Skeletal muscle tissue (tissue), 4 donors: Measurements from ENCODE around the gene FAM229B. TPM values are rescaled to one million over a fixed set of nuclear protein-coding genes. Genes with fewer than 3 reads are reported as not detected.

Source experiments
- H3K27ac ChIP-seq: one replicate; pipeline ENCODE4 v1.7.0; 2013; ENCODE audit warnings: mild to moderate bottlenecking, low read depth, low read length, inconsistent platforms
- H3K27me3 ChIP-seq, 3 donors: one replicate each; pipeline ENCODE4 v1.7.0; 2013; ENCODE audit warnings: low read length in 3 of 3; ENCODE audit not compliant: control insufficient read depth in 3 of 3, insufficient read depth in 3 of 3
- H3K36me3 ChIP-seq, 3 donors: one replicate each; pipeline ENCODE4 v1.7.0; 2013; ENCODE audit warnings: low read length in 3 of 3; ENCODE audit not compliant: control insufficient read depth in 3 of 3, insufficient read depth in 3 of 3
- H3K4me1 ChIP-seq, 3 donors: one replicate each; pipeline ENCODE4 v1.7.0; 2013; ENCODE audit warnings: low read length in 3 of 3, mild to moderate bottlenecking in 3 of 3; ENCODE audit not compliant: control insufficient read depth in 3 of 3, insufficient read depth in 3 of 3
- H3K4me3 ChIP-seq, 3 donors: one replicate each; pipeline ENCODE4 v1.7.0; 2013; ENCODE audit warnings: low read length in 3 of 3
- H3K9ac ChIP-seq, 3 donors: one replicate each; pipeline ENCODE4 v1.7.0; 2013; ENCODE audit warnings: low read length in 3 of 3, mild to moderate bottlenecking in 3 of 3, moderate library complexity in 2 of 3, low read depth in 1 of 3
- H3K9me3 ChIP-seq, 3 donors: one replicate each; pipeline ENCODE4 v1.7.0; 2013; ENCODE audit warnings: low read length in 3 of 3; ENCODE audit not compliant: control insufficient read depth in 3 of 3
- total RNA-seq: library from RNA; depleted of rRNA; stranded (reverse); fragments of >200 nt; gene quantifications from one replicate; pipeline ENCODE4 v1.2.3, GENCODE V29; 2014
- donor health status: Osteomylitis.

The FAM229B gene
- total RNA-seq, 1 donor from 2014 or later, result 6.3 TPM

DNA sequence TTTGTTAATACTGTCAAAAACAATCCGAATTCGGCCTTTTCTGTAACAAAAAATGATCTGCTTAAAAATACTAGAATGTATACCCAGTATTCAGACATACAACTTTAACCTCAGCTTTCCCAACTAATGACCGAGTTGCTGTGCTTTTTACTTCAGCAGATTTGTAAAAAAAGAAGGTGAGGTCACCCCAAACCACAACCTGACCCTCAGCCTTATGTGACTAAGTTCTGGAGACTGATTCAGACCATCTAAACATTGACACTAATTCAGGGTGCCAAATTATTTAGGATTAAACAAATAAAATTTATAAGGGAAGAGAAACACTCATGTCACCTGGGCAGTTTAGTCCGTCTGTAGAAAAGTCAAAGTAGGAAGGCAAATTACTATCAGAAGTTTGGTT is 25.8 kb upstream of the FAM229B start:
- Histone ChIP-seq H3K36me3 (no peaks in the 10 kb centered on the region), H3K4me3 (no peak overlapping the region), H3K27ac (no peak overlapping the region), H3K4me1 (no peaks in the 10 kb centered on the region), H3K9me3 (no peaks in the 10 kb centered on the region), H3K9ac (no peak overlapping the region), H3K27me3 (no peaks in the 10 kb centered on the region)

DNA sequence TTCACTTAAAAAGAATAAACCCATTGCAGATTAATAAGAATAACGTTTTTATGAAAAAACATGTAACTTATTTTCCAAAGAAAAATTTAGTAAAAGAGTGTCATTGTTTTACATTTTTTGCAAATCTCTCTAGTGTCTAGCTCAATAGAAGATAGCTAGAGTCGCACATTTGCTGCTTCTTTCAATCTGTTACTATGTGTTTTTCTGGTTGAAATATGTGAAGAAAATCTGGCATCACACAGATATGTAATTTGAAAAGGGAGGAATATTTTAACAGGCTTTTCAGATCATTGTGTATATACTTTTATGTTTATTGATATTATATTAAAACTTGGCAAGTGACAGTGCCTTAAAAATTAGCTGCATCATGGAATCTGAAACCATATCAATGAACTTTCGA is 24.4 kb upstream of the FAM229B start:
- Histone ChIP-seq H3K4me3 (no peak overlapping the region), H3K27ac (no peak overlapping the region), H3K4me1 (no peaks in the 10 kb centered on the region), H3K9me3 (no peaks in the 10 kb centered on the region), H3K9ac (no peak overlapping the region), H3K27me3 (no peaks in the 10 kb centered on the region), H3K36me3 (no peaks in the 10 kb centered on the region)

DNA sequence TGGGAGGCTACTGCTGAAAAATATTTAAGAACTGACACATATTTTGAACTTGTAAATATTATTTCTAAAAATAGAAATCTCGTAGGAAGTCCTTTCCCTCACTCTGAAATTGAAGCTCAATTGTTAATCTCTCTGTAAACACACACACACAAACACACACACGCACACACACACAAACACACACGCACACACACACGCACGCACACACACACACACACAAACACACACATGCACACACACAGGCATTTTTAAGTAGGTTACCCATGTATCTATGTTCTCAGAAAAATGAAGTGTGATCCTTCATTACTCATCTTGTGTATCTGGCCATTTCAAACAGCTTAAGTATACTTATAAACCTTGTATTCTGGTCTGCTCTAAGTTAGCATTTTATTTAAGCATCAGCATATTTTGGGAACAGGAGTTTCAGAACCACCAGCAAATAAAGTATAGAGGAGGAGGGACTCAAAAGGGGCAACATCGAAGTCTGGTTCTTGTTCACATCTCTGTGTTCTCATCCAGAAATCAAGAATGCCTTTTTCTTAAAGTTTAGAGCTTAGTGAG is 21.9 kb upstream of the FAM229B start:
- Histone ChIP-seq H3K4me3 (no peak overlapping the region), H3K27me3 (no peaks in the 10 kb centered on the region), H3K4me1 (no peaks in the 10 kb centered on the region), H3K27ac (no peak overlapping the region), H3K9ac (no peak overlapping the region), H3K9me3 (no peaks in the 10 kb centered on the region), H3K36me3 (peaks cover 0 to 2% (median 0%) of the 10 kb centered on the region in 3 donors)

DNA sequence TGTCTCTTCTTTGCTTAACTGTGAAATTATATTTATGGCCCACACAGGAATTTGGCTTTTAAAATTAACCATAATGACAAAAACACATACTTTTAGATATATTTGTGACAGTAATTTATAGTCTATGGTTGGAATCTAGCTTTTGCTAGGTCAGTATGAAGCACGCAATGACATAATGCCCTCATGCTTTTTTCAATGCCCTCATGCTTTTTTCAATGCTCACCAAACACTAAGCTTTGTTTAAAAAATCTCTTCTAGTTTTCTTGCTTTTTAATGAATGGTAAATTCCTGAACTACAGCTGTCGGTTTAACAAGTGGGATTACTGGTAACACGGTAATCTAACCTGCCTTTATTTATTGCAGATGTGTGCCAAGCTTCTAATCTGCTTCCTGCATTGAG is 20.8 kb upstream of the FAM229B start:
- H3K9me3 ChIP-seq, result no peaks in the 10 kb centered on the region
- no peak overlapping the region for H3K9ac ChIP-seq
- no peak overlapping the region for H3K4me3 ChIP-seq
- H3K27me3 ChIP-seq, result no peaks in the 10 kb centered on the region
- peaks cover 0 to 7% (median 3%) of the 10 kb centered on the region in 3 donors for H3K36me3 ChIP-seq
- H3K27ac ChIP-seq, result no peak overlapping the region
- H3K4me1 ChIP-seq, result no peaks in the 10 kb centered on the region

DNA sequence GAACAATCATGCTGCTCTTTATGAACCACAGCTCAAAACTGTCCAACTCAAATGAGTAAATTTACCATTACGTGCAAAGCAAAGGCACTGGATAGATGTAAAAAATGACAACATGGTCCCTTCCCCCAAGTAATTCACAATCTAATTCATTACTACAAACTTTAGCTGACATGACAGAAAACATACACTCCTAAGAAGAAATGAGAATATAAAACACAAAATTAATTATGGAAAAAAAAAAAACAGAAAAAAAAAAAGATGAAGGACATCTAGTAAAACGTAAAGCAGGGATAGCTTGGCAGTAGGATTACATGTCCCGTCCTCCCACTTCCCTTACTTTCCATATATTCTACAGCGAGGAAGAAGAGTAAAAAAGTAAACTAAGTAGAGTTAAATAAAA is 5.8 kb upstream of the FAM229B start:
- H3K27ac ChIP-seq, result no peak overlapping the region
- no peak overlapping the region for H3K9ac ChIP-seq
- no peak overlapping the region for H3K4me3 ChIP-seq
- no peaks in the 10 kb centered on the region for H3K9me3 ChIP-seq
- peaks cover 8 to 35% (median 25%) of the 10 kb centered on the region in 3 donors for H3K36me3 ChIP-seq
- H3K4me1 ChIP-seq, result peaks cover 0 to 6% (median 4%) of the 10 kb centered on the region in 3 donors
- no peaks in the 10 kb centered on the region for H3K27me3 ChIP-seq

DNA sequence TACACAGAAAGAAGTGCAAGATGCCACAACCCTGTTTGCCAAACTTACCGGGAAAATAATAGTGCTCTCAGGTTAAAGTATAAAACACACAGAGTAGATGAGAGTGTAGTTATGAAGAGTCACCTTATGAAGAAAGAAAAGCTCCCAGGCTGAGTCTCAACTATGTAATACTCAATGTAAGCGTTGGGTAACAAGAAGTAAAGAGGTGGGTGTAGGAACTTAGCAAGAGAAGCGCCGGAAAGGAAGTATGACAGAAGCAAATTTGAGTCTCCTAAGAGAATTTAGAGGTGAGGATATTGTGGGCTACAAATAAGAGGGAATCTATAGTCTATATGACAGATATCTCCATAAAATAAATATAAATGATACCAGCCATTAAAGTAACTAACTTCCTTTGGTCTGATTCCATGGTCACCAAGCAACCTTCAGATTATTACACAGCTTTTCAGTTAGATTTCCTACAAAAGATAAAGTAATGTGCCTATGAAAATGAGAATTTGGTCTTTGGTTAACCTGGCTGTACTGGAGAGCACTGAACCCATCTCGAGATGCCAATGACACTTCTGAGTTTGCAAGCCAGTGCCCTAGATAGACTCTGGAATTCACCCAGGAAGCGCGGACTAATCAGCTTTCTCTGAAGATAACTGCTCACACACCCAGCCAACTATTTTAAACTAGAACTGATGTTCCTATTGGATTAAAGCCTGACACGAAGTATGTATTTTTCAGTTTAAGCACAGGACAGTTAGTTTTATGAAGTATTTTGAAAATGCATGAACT is 1.9 kb upstream of the FAM229B start:
- Histone ChIP-seq H3K27ac (no peak overlapping the region), H3K9ac (no peak overlapping the region), H3K4me1 (peaks cover 0 to 15% (median 7%) of the 10 kb centered on the region in 3 donors), H3K4me3 (no peak overlapping the region), H3K9me3 (no peaks in the 10 kb centered on the region), H3K36me3 (peaks cover 5 to 19% (median 10%) of the 10 kb centered on the region in 3 donors), H3K27me3 (no peaks in the 10 kb centered on the region)

DNA sequence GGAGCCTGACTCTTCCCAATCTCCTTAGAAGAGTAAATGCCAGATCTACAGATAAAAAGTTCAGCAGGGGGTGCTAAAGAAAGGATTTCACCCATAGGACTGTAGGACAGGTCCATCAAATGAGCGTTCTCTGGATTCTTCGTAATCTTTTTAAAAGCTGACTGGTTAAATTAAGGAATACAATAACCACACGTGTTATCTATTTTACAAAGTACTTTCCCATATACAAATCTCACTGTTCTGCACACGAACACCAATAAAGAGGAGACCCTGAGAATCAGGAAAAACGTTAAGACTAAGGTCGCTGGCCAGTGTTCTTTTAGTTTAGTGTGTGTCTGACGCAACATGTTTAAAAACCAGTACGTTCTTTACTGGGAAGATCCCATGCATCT is 651 bp upstream of the FAM229B start:
- H3K9ac ChIP-seq, result peak overlapping the region; percentile 84 to 92 (median 87)
- H3K4me1 ChIP-seq, result peaks cover 0 to 15% (median 7%) of the 10 kb centered on the region in 3 donors
- peak overlapping the region; percentile 88 to 93 (median 92) for H3K4me3 ChIP-seq
- H3K27me3 ChIP-seq, result no peaks in the 10 kb centered on the region
- H3K9me3 ChIP-seq, result no peaks in the 10 kb centered on the region
- peaks cover 3 to 11% (median 6%) of the 10 kb centered on the region in 3 donors for H3K36me3 ChIP-seq
- peak overlapping the region; percentile 80 for H3K27ac ChIP-seq

DNA sequence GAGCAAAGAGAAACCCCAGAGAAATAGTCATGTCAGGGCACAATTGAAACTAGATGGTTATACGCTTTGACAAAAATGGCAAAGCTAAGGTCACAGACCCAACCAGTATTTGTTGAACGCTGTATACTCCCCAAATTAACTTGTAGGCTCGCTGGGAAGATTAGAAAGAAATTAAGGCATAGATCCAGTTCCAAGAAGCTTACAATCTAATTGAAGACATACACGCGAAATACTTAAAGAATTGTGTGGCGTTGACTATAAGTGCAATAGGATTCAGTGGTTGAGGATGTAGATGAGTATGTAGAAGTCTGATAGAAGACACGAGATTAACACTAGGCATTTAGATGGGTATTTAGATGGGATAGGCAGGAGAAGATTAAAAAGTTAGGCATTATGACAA is 525 bp downstream of the FAM229B start:
- Histone ChIP-seq H3K9ac (peak overlapping the region; percentile 84 to 92 (median 87)), H3K4me3 (peak overlapping the region; percentile 88 to 93 (median 92)), H3K4me1 (peaks cover 0 to 15% (median 7%) of the 10 kb centered on the region in 3 donors)

DNA sequence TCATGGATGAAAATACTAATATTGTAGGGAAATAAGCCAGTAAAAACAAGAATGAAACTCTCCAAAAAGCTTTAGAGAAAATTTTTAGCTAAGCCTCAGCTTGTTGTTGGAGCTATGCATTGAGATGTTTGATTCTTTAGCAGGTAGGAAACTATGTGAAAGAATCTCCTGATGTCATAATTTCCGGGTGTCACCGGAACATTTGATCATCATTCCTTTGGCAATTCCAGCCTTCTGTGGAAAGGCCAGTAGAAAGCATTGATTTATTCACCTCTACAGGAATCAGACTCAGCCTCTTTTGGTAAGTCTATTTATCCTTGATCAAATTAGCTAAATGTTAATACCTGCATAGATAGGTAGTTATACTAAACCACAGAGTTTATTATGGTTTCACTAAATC is 9.5 kb downstream of the FAM229B start:
- no peaks in the 10 kb centered on the region for H3K27me3 ChIP-seq

More for the DNA sequence above, 525 bp downstream of the FAM229B start:
- Histone ChIP-seq H3K27ac (peak overlapping the region; percentile 80), H3K27me3 (no peaks in the 10 kb centered on the region), H3K36me3 (peaks cover 0 to 11% (median 3%) of the 10 kb centered on the region in 3 donors), H3K9me3 (no peaks in the 10 kb centered on the region)

DNA sequence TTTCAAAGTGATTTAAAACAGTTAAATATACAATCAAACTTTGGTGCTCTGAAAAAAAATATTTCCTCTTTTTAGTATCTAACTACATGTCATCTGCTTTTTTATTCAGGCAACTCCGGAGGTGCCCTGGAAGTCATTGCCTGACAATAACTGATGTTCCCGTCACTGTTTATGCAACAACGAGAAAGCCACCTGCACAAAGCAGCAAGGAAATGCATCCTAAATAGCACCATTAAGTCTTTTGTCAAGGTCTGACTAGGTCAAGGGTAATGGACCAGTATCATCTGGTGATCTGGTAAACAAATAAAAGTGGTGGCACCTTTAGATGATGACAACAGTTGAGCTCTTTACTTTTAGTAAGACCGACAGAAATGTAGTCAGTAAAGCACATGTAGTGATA is 13.2 kb downstream of the FAM229B start:
- peaks cover 0 to 7% (median 6%) of the 10 kb centered on the region in 3 donors for H3K36me3 ChIP-seq
- no peak overlapping the region for H3K4me3 ChIP-seq
- H3K27me3 ChIP-seq, result no peaks in the 10 kb centered on the region
- H3K9ac ChIP-seq, result no peak overlapping the region
- H3K27ac ChIP-seq, result no peak overlapping the region
- no peaks in the 10 kb centered on the region for H3K9me3 ChIP-seq
- no peaks in the 10 kb centered on the region for H3K4me1 ChIP-seq

More for the DNA sequence above, 9.5 kb downstream of the FAM229B start:
- H3K36me3 ChIP-seq, result peaks cover 0 to 7% (median 6%) of the 10 kb centered on the region in 3 donors
- H3K27ac ChIP-seq, result no peak overlapping the region
- H3K9ac ChIP-seq, result no peak overlapping the region
- no peak overlapping the region for H3K4me3 ChIP-seq
- H3K4me1 ChIP-seq, result no peaks in the 10 kb centered on the region
- H3K9me3 ChIP-seq, result no peaks in the 10 kb centered on the region
